K562 (cell line): ENCODE measurements around the gene IL31. TPM values are rescaled to one million over a fixed set of nuclear protein-coding genes. Genes with fewer than 3 reads are reported as not detected.

Source experiments
- ATAC-seq: fragments of 200-7000 bp; cut with Tn5 transposase; 3 replicates; pipeline ENCODE4 v1.9.1; 2020; ENCODE audit warnings: moderate library complexity
- BruUV-seq: library from RNA; stranded (reverse); fragments of 400-500 nt; replicated peaks from 2 replicates; lab custom pipeline; 2021; lab: Mats Ljungman, UMichigan
- CTCF ChIA-PET: fragments of 300-600 bp; formaldehyde crosslinking; extraction: SDS; loops from one replicate; lab custom pipeline; 2021; ENCODE audit warnings: low intra/inter-chr PET ratio; lab: Yijun Ruan, JAX
- POLR2A ChIA-PET: fragments of 300-600, 350-650 bp; sonication (Branson Sonifier 250); formaldehyde crosslinking; extraction: SDS; loops from one replicate; lab custom pipeline; 2021; ENCODE audit warnings: antibody characterized with exemption, inconsistent platforms; lab: Yijun Ruan, JAX
- DNase-seq, 4 experiments: peaks; one replicate each; pipeline versions ENCODE4 v3.0.0 to v3.0.0-alpha.2; 2011 to 2018; ENCODE audit warnings: low spot score in 3 of 4, mixed read lengths in 3 of 4; ENCODE audit errors: extremely low read depth in 1 of 4
- FAIRE-seq: peaks from 2 replicates; lab custom pipeline; 2011; peaks lifted over from hg19 to GRCh38; lab: Jason Lieb, UNC
- H2AFZ ChIP-seq: 2 replicates; pipeline ENCODE4 v1.6.0; 2011; ENCODE audit warnings: low read depth, low read length, control low read depth, inconsistent platforms
- H3K27ac ChIP-seq: fragments of 200-600 bp; 3 replicates; pipeline ENCODE4 v1.8.0; 2011; ENCODE audit warnings: low read depth, mild to moderate bottlenecking, control low read depth, inconsistent platforms, low read length, moderate library complexity, mixed read lengths; ENCODE audit errors: extremely low read depth
- H3K27me3 ChIP-seq, 2 experiments: fragments of 300-600 bp in 1 of 2; 2 replicates in 1 of 2; 3 replicates in 1 of 2; pipeline versions ENCODE4 v1.6.0 to v1.8.0; 2011; ENCODE audit warnings: inconsistent platforms in 2 of 2, low read length in 2 of 2, mild to moderate bottlenecking in 1 of 2, mixed read lengths in 1 of 2, moderate library complexity in 1 of 2; ENCODE audit not compliant: control insufficient read depth in 2 of 2, insufficient read depth in 2 of 2
- H3K36me3 ChIP-seq: fragments of 300-600 bp; 3 replicates; pipeline ENCODE4 v1.8.0; 2011; ENCODE audit warnings: mild to moderate bottlenecking, low read length, inconsistent platforms; ENCODE audit not compliant: control insufficient read depth, insufficient read depth
- H3K4me1 ChIP-seq, 2 experiments: fragments of 200-600 bp in 1 of 2; replicated peaks in 1 of 2; 2 replicates in 1 of 2; 3 replicates in 1 of 2; pipeline versions ENCODE4 v1.5.1 to v1.8.0; 2011; ENCODE audit warnings: inconsistent platforms in 2 of 2, low read length in 2 of 2, mild to moderate bottlenecking in 1 of 2, mixed read lengths in 1 of 2, moderate library complexity in 1 of 2; ENCODE audit not compliant: control insufficient read depth in 2 of 2, insufficient read depth in 2 of 2
- H3K4me2 ChIP-seq: 2 replicates; pipeline ENCODE4 v1.6.1; 2011; ENCODE audit warnings: low read length, control low read depth, inconsistent platforms, mixed read lengths; ENCODE audit not compliant: insufficient read depth
- H3K4me3 ChIP-seq: fragments of 200-600 bp; sonication (generic), shearing (Covaris generic); 2 replicates; pipeline ENCODE4 v1.5.1; 2016; ENCODE audit warnings: control low read depth, inconsistent platforms
- H3K79me2 ChIP-seq: fragments of 200-600 bp; 3 replicates; pipeline ENCODE4 v1.8.0; 2011; ENCODE audit warnings: low read length, inconsistent platforms; ENCODE audit not compliant: control insufficient read depth, insufficient read depth
- H3K9ac ChIP-seq, 2 experiments: 2 replicates each; pipeline versions ENCODE4 v1.6.0 to v1.6.1; 2011; ENCODE audit warnings: low read depth in 2 of 2, low read length in 2 of 2, control low read depth in 1 of 2, inconsistent platforms in 1 of 2, mild to moderate bottlenecking in 1 of 2, mixed read lengths in 1 of 2; ENCODE audit not compliant: insufficient read depth in 1 of 2
- H3K9me1 ChIP-seq: one replicate; pipeline ENCODE4 v1.6.0; 2011; ENCODE audit warnings: inconsistent platforms, mild to moderate bottlenecking, low read length, moderate library complexity; ENCODE audit not compliant: control insufficient read depth, insufficient read depth
- H3K9me3 ChIP-seq: replicated peaks from 2 replicates; pipeline ENCODE4 v1.5.1; 2011; ENCODE audit warnings: low read depth, low read length, inconsistent platforms; ENCODE audit not compliant: control insufficient read depth, insufficient read depth
- H4K20me1 ChIP-seq: replicated peaks from 2 replicates; pipeline ENCODE4 v1.6.1; 2011; ENCODE audit warnings: low read length, inconsistent platforms, mixed read lengths; ENCODE audit not compliant: control insufficient read depth, insufficient read depth
- C11orf30 ChIP-seq: fragments of 450-650 bp; IDR thresholded peaks from 2 replicates; pipeline ENCODE4 v1.6.1; 2016; ENCODE audit warnings: low read depth, mild to moderate bottlenecking
- CBX3 ChIP-seq, 2 experiments: IDR thresholded peaks; 1 replicate in 1 of 2; 2 replicates in 1 of 2; pipeline ENCODE4 v1.6.1; 2012; ENCODE audit warnings: inconsistent platforms in 2 of 2, low read length in 2 of 2, borderline replicate concordance in 1 of 2, control low read depth in 1 of 2
- CREBBP ChIP-seq: IDR thresholded peaks from one replicate; pipeline ENCODE4 v1.6.1; 2012; ENCODE audit warnings: low read depth, mild to moderate bottlenecking, control low read depth, inconsistent platforms, low read length
- CTCF ChIP-seq, 3 experiments: IDR thresholded peaks in 2 of 3; conservative IDR thresholded peaks in 1 of 3; 2 replicates each; pipeline ENCODE4 v1.5.1; 2011 to 2012; ENCODE audit warnings: low read length in 3 of 3, mild to moderate bottlenecking in 3 of 3, control low read depth in 2 of 3, improper control_type of control experiment in 1 of 3, inconsistent platforms in 1 of 3, low read depth in 1 of 3, mixed read lengths in 1 of 3, moderate library complexity in 1 of 3; ENCODE audit not compliant: insufficient read depth in 2 of 3
- HNRNPL ChIP-seq: fragments of 200-400 bp; formaldehyde crosslinking; IDR thresholded peaks from 2 replicates; pipeline ENCODE4 v1.6.1; 2017; ENCODE audit warnings: low read depth, mild to moderate bottlenecking, low read length
- HNRNPUL1 ChIP-seq: fragments of 200-400 bp; formaldehyde crosslinking; IDR thresholded peaks from 2 replicates; pipeline ENCODE4 v1.6.1; 2017; ENCODE audit warnings: low read length
- ZNF583 ChIP-seq: fragments of 250-450 bp; sonication (Bioruptor Pico); IDR thresholded peaks from 2 replicates; pipeline ENCODE4 v1.4.0; 2020
- WGBS: fragments of 100-300 bp; shearing (Covaris generic); methylation state at CpG from one replicate; pipeline ENCODE4 v1.1.6; 2016; ENCODE audit warnings: low coverage, mixed read lengths; ENCODE audit not compliant: insufficient coverage; ENCODE audit errors: missing lambda C conversion rate; 5-methylcytosine and 5-hydroxymethylcytosine counted together
- in situ Hi-C: fragments of 300-500 bp; cut with MboI; formaldehyde crosslinking; loops from 4 replicates; pipeline ENCODE4 v1.15.0; 2018; ENCODE audit warnings: inconsistent platforms, mixed read lengths
- intact Hi-C: fragments of 100-400 bp; cut with micrococcal nuclease; formaldehyde crosslinking; loops from 2 replicates; pipeline ENCODE4 v1.14.2; 2022
- polyA plus RNA-seq, 8 experiments: library from polyadenylated mRNA; depleted of rRNA in 4 of 8; stranded (reverse) in 5 of 8; unstranded in 3 of 8; fragments of >200 nt; fragmentation: Nextera tagmentation in 2 of 8; fragmentation: Illumina TruSeq in 1 of 8; extraction: Ambion mirVana in 2 of 8; extraction: Trizol in 1 of 8; gene quantifications; 2 replicates each; pipeline versions ENCODE4 v1.2.1 to v1.2.3, GENCODE V29; 2011 to 2014; ENCODE audit warnings: inconsistent platforms in 1 of 8, missing spikeins in 1 of 8
- total RNA-seq, 7 experiments: library from RNA; depleted of rRNA in 6 of 7; stranded (reverse); fragments of >200 nt in 6 of 7; fragmentation: Illumina TruSeq in 2 of 7; extraction: Trizol in 2 of 7; gene quantifications; 2 replicates each; pipeline versions ENCODE4 v1.2.1 to v1.2.3, GENCODE V29; 2011 to 2021; ENCODE audit warnings: low replicate concordance in 1 of 7

IL31 gene
- total and polyA plus RNA-seq, 9 of the 15 experiments (the other 6 are each of a cell fraction or from before 2014, with no cell fraction given): not detected

- Histone ChIP-seq H3K27ac (no peak overlapping the region), H3K4me2 (no peak overlapping the region), H3K9me3 (peaks cover 4% of the 10 kb centered on the region; the same call in 1 of the 2 replicates), H3K4me3 (no peak overlapping the region), H3K4me1 (peaks cover 24 to 64% of the 10 kb centered on the region in 2 experiments), H3K27me3 (no peaks in the 10 kb centered on the region), H3K9ac (0 out of 4 replicates have a peak overlapping the region, but pooled peaks of 1 of the 2 experiments have one; percentile 29), H3K9me1 (no peaks in the 10 kb centered on the region), H3K79me2 (no peaks in the 10 kb centered on the region), H2AFZ (peak overlapping the region; percentile 52; the same call in 1 of the 2 replicates), H4K20me1 (no peaks in the 10 kb centered on the region), H3K36me3 (no peaks in the 10 kb centered on the region)
- ChIA-PET POLR2A (interaction anchor here (0.6 to 1.6 kb wide), 2 partner anchors 9 to 134 kb away, joined by 3 to 7 read pairs; no protein-coding TSS in a partner anchor), CTCF (no interaction called here)
- 65% methylated on average over 15 of the region's 24 CpGs for WGBS
- DNase-seq (no peak), ATAC-seq (no peak), FAIRE-seq (no peak)
- TF ChIP-seq CBX3 (IDR thresholded peaks at IDR 0.05; ENCODE audit: borderline replicate concordance in 1 of 2, low read length in 2 of 2): no peak
- no peak for TF ChIP-seq HNRNPL
- TF ChIP-seq HNRNPUL1: no peak
- no peak for TF ChIP-seq ZNF583
- peak in 1 of 3 experiments; percentile 20; a peak in 4 of 6 replicates for TF ChIP-seq CTCF (IDR thresholded peaks at IDR 0.05 in 2 of 3, conservative IDR thresholded peaks at IDR 0.05 in 1 of 3; ENCODE audit: insufficient read depth in 2 of 3, low read depth in 1 of 3, low read length in 3 of 3)
- TF ChIP-seq C11orf30: no peak
- no peak for TF ChIP-seq CREBBP
- no TSS peak for BruUV-seq
- intact Hi-C loops (no loop called here), in situ Hi-C loops (no loop called here)
Observed at GRCh38 chr12:122200541-122201175, 26.6 kb upstream of the IL31 start.
